ENCODE results near the gene MET.

Gene MET

DNA sequence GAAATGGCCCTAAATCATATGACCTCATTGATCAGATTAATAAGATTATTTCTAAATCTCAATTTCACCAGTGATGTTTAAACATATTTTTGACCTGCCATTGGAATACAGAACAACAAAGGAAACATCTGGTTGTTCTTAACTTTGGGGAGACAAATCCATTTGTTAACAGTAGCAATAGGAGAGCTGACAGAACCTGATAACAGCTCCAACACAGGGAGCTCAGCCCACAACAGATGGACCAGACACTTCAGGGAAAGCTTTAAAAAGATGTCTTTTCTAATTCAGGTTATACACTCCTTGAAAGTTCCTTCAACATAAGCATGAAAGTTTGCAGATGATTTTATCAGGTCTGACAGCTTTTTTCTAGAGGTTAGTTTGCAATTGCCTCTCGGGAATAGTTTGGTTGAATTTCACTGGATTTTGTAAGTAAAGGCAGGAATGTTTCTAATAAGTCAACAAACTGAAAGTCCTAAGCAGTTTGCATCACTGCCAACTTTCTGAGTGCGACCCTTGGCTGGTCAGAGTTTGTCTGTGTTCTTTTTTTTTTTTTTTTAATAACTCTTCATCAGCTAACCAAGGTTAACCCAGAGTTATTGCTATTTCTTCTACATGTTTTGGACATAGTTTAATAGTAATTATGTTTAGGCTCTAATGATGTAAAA is 6.5 kb upstream of the MET start:
- DNase-seq (ENCODE audit: low read depth in 2 of 2) = no peak

DNA sequence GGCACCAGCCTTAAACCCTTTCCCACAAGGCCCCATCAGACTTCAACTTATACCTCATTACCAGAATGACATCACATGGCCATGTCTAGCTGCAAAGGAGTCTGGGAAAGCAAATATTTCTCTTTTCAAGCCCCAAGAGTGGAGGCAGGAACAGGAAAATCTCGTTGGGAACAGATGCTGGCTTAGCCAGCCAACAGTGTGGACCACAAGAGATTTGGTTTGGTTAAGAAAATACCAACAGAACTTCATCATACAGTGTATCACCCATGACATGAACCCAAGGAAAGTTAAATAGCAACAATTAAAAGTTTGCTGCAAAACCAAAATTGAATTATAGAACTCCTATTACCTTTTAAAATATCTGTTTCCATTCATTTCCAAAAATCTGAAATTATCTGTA is 2.2 kb upstream of the MET start:
- DNase-seq (ENCODE audit: low read depth in 2 of 2) = no peak

DNA sequence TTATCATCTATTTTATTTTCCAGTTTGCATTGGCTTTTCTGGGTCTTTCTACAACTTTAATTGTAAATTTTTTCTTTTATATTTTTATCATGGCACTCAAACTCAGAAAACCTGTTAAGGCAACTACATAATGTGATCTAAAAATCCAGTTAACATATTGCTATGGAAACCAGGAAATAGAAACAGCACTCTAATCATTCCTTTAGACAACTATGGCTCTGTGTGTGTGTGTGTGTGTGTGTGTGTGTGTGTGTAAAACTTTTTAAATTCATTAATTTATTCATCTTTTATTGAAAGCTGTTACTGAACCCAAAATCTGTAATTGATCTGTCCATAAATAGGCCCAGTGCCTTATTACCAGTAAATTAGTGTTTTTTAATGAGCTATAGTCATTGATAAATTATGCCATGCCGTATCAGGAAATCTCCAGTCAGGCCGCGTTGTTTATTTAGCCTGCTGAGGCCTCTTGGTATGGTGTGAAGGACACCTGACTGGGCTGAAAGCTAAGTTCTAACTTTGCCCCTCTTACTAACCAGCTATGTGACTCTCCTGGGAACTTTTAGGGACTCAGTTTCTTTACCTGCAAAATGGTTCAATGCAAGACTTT is 1.5 kb upstream of the MET start:
- DNase-seq (ENCODE audit: low read depth in 2 of 2) = no peak

DNA sequence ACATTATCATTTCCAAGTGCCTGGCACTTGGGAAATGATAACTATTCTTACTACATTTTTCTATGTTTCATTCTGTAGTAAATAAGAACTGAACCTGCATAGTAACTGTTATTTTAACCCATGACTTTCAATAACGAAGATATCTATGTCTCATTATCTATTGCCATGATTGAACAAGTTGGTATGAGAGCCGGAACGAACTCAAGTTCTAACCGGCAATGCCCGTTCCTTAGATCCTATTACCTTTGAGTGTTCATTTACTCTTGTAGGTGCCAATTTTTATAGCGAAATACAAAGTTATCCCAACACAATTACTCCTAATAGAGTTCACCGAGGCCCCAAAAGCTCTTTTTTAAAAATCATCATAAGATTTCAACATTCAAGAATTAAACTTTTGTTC is 885 bp upstream of the MET start:
- no peak for DNase-seq (ENCODE audit: low read depth in 2 of 2)

DNA sequence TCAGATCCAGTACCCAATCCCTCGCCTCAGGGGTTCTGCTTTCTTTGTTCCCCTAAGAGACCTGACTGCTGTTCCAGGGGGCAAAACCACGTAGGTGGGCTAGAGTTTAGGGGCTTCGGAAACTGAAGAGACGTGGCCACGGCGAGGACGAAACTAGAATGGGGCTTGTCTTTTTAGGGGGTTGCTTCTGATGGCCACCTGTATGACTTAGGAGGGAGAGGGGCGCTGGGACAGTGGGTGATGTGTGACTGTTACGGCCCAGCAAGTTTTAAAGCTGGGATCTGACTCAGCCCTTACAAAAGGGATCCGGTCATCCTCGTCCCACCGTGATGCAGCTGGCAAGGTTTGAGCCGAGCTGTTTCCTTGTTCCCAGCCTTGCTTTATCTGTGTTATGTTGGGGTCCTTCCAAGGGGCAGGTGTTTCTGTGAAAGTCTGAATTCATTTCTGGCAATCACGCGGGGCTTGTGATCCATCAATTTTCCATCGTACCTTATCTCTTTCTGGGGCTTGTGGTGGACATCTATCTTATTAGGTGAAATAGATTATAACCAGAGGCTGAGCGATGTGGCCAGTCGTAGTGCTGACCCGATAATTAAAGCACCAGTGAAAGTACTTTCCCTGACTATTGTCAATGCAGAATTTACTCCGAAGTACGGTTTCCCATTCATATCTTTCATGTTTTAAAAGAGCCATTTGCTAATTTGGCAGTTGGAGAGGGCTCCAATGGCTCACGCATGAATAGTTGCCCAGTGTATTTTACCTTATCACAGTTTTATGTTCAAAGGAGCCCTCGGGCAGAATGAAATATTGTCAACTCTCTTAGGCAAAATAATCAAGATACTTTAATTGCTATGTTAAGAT is 830 bp downstream of the MET start:
- no peak for DNase-seq (ENCODE audit: low read depth in 2 of 2)

DNA sequence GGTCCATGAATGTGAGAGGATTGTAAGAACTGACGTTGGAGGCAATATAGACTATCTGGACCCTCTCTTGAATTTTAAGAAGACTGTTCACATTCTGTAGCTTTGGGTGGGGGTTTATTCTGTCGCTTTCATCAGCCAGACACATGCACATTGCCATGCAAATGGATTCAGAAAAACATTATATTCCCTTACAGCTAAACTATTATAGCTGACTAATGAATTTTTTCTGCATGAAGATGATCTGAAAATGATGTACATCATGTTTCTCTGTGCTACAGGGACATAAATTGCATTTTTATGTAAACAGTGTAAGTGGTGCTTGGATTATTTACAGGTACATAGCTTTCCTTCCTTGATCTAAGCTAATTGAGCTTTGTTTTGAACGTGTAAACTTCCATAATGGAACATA is 1.5 kb downstream of the MET start:
- no peak for DNase-seq (ENCODE audit: low read depth in 2 of 2)

DNA sequence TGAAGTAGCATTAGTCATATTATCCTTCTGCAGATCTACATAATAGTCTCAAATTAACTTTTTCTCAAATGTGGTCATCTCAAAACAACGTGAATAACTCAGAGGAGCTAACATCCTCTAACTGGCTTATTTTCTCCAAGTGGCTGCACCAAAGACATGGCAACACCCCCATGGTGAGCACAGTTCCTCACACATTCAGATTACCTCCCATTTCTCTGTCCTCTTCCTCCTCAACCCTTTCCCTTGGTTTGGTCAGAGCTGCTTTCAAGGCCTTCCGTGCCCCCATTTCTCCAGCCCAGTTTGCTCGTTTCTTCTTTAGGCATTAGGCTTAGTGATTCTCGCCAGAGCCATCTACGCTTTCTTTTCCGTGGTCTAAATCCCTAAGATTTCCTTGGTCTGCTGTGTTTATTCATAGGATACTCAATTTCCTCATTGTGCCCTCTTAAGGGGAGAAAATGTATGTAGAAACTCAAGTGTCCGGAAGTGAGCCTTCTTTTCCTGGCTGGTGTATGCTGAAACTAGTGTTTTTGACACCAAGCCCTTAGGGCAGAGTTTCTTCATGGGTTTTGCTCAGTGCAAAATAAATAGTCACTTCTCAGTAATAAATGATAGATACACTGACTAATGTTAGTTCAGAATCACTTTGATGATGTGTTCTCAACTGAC is 2.6 kb downstream of the MET start:
- no peak for DNase-seq (ENCODE audit: low read depth in 2 of 2)

DNA sequence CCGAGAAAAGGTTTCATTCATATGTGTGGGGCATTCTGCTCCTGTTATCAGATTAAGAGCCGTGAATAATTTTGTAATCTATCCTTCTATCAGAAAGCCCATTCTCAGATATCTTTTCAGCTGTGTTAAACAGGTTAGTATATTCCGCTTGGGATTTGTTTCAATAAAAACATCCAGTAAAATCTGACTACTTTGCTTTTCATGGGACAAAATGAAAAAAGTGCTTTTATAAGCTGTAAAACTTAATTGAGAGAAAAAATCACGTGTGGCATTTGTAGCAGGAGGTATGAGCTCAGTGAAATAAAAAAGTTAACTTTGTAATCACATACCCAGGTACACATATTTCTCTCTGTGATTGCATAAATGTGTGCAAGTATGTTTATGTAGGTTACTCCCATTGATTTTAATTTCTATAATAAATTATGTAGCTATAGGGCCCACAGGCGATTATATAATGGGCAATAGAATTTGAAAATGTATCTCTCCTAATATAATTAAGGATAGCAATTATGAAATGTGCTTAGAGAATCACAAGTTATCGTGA is 3.9 kb downstream of the MET start:
- DNase-seq (ENCODE audit: low read depth in 2 of 2) = no peak

DNA sequence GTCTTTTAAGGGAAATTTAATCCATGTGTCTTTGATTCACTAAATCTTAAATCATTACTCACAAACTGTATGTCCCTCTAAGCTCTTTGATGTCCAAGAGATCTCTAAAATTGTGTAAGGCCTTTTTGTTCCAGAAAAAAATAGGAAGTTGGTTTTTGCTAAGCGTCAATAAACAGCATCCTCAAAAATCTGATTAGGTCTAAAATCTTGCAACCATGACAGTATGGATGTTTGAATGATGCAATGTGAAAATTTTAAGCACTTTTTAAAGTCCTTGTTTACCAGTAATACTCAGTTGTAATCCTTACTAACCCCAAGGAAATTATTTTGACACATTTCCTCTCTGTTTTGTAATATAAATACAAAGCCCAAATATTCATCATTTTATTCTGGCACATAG is 6.8 kb downstream of the MET start:
- no peak for DNase-seq (ENCODE audit: low read depth in 2 of 2)

DNA sequence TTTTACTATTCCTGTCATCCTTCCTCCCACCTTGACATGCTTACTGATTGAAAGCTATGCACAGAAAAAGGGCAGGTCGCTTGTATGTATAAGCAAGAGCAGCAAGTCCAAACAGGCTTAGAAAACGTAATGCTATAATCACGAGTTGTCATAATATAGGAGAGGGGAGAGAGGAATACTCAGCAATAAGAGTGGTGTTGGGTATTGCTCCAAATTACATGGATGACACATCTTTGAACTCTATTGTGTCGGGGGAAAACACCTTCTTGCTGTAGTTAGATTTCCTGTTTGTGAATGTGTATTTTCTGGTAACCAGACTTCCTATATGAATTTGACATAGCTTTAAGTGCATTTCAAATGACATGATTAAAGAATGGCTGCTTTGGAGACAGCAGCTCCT is 7.5 kb downstream of the MET start:
- DNase-seq (ENCODE audit: low read depth in 2 of 2) = no peak

DNA sequence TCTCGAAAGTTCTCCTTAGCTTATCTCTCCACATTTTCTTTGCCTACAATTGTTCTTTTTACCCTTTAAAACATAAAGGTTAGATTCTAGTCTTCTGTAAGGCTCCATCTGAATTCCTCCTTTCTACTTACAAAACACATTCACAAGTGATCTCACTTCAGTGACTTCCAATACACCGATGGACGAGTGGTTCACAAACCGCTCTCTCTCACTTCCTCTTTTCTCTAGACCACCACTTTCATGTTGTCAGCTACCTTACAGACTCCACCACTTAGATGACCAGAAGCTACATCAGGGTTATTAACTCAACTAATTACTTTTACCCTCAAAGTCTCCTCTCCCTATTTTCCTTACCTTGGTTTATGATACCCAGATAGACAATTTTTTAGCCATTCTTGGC is 11.8 kb downstream of the MET start:
- no peak for DNase-seq (ENCODE audit: low read depth in 2 of 2)

DNA sequence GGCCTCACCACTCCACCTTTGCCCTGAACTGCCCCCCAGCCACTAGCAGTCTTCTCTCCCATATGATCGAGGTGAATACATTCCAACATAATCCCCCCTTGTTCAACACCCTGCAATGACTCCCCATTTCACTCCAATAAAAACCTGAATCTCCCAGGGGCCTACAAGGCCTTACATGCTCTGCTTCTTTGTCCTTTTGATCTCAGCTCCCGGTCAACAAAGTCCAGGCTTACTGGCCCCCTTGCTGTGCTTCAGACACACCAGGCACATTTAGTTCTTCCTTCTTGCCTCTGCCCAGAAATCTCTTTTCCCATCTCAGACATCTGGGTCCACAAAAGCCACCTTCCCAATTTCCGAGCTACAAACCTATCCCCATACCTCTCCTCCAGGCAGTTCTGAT is 14.0 kb downstream of the MET start:
- DNase-seq (ENCODE audit: low read depth in 2 of 2) = no peak

DNA sequence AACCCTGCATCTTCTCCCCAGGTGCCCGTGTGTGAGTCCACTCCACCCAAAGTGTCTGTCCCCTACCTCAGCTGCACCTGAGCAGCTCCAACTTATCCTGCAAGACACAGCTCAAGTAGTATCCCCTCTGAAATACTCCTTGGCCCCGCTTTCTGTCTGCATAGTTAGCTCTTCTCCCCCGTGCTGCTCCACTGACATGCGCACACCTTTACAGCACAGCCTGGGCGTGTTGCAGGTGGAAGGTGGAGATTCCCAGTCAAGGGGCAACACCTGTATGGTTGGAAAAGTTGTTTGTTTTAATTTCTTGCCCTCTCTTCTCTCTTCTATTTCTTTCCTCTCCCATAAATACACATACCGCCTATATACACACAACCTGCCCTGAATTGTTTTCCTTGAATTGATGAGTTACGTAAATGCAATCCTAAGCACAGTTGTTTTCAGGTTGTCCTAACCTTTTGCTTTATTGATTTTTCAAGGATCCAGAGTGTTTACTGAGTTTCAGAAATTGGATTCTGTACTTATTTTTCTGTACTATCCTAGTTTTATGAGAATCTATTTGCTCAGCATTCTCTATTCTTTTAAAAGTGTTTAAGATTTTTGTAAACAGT is 14.9 kb downstream of the MET start:
- no peak for DNase-seq (ENCODE audit: low read depth in 2 of 2)

DNA sequence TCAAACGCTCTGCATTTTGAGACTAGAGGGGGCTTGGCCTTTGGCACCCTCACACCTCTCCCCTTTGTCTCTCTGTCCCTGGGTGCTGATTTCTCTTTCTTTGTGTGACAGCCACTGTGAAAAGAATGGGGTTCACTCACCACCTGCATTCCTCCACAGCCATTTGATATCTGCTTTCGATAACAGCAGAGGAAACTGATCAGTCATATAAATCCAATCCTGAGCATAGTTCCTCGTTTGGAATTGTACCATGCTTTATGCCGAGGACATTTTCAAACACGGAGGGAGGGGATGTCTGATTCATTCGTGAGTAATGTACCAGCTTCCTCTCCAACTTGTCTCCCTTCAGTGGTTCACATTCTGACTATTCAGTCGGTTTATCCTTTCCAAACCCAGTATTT is 15.8 kb downstream of the MET start:
- no peak for DNase-seq (ENCODE audit: low read depth in 2 of 2)

DNA sequence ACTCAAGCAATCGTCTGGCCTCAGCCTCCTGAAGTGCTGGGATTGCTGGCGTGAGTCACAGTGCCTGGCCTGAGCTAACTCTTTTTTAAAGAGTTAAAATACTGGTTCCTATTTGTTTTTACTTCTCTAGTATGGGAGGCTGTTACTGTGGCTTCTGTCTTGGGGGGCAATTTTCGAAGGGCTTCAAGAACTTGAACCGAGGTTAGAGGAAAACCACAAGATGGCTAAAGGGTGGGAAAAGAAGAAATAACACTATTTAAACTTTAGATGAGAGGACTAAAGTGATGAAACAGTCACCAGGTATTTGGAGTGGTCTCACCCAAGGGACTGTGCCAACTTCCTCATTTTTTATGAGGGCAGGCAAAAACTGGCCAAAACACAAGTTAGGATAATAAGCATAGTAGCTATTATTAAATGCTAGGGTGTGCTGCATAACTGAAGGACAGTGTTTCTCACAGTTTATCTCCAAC is 17.8 kb downstream of the MET start:
- DNase-seq (ENCODE audit: low read depth in 2 of 2) = no peak

DNA sequence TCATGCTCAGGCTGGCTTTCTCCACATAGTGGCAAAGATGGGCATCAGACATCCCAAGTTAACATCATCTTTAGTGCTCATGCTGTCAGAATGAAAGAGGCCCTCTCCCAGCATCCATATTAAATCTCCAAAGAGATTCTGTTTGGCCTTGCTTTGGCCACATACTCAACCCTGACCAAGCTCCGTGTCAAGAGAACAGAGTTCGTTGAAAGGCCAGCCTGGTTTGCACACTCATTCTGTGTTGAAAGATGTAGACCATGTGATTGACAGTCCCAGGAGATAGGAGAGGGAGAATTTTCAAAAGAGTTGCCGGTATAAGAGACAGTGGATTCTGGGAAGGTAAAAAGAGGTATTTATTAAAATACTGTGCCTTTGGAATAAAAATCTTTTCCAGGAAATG is 19.7 kb downstream of the MET start:
- no peak for DNase-seq (ENCODE audit: low read depth in 2 of 2)

DNA sequence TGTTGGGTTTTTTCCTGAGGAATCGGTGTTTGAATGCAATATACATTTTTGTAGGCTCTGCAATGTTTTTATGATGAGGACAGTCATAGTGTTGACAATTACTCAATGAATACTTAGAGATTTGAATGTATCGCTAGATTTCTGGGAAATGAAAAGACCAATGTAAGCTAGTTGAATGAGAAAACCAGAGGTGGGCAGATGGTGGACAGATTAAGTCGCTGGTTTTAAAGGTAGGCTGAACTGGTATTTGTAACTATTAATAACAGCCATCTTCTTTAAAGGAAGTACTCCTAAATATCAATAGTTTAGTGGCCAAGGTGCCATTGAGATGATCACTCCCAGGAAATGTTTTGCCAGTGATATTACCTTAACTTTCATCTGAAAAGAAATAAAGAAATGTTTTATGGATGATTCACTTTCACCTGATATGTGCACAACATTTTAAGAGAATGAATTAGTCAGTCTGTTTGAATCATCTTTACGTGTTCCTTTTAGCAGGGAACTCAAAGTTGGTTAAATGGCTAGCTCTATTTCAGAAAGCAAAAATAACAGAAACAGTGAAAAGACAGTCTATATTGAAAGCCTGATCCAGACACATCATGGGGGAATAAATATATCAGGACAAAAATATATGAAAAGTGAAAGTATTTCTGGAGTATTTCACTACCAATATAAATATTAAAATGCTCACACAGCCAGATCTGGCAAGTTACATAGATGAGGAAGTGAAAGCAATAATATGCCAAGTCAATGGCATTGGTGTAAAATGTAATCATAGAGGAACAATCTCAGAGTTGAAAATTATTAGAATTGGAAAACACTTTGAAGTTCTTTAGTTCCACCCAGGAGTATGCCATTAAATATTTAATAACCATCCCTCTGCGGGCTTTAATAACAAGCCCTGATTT is 20.7 kb downstream of the MET start:
- DNase-seq (ENCODE audit: low read depth in 2 of 2) = no peak

DNA sequence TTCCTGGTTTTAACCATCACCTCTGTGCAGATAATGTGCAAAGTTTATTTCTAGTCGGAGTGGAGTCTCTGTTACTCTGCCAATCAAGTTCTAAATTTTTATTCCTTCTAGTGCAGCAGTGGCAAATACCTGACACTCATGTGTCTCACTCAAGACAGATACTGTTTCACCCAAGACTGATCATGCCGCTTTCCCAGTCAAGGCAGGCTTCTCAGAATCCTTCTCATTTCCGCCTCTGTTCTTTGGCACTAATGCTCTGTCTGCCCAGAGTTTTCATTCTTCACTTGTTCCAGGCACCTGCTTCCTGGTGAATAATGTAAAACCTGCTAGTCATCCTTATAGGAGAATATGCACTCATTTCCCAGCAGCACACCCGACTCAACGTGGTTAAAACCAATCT is 24.7 kb downstream of the MET start:
- no peak for DNase-seq (ENCODE audit: low read depth in 2 of 2)

DNA sequence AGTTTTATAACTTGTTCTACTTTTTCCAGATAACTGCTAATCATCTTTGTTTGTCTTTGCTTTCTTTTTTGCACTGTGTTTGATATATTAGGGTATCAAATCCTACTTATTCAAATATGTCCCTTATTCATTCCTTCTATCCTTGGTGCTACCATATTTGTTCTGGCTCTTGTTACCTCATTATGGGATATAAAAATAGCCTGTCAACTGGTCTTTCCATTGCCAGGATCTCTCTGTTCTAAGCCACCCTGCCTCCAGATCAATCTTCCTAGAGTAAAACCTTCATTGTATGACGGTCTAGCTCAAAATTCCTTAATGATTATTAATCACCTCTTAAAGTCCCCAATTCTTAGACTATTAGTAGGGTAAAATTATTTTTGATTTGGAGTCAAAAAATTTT is 25.2 kb downstream of the MET start:
- DNase-seq (ENCODE audit: low read depth in 2 of 2) = no peak

DNA sequence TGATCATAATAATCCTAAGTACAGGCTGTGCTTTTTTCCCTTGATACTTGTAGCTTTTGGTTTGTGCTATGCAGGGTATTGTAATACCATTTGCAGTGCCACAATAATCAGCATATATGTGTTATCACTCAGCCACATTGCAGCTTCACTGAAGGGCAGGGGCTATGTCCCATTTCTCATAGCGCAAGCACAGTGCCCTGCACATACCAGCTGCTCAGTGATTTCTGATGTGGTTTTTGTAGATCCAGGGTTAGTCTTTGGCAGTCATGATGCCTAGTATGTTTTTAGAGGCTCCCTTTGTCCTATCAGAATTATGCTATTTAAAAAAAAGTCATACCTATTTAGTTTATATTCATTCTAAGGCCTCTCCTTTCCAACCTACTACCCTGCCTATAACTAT is 25.8 kb downstream of the MET start:
- no peak for DNase-seq (ENCODE audit: low read depth in 2 of 2)

DNA sequence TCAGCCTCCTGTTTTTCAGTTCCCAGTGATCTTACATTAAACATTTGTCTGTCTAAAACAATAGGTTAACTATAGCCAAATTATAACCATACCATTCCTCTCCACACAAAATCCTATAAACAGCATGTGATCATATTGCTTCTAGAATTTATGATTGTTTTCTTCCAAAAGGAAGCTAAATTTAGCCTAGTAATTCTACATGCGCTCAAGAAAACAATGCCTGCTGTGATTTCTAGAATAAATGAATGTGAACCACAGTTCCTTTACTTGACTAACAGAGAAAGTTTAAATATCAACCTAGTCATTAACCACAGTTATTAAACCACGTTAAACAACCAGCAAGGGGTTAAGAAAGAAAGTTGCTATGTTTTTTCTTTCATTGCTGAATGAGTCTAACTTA is 26.4 kb downstream of the MET start:
- DNase-seq (ENCODE audit: low read depth in 2 of 2) = no peak
